Endothelial cell of umbilical vein (primary cell): Measurements from ENCODE around the gene DPF1. TPM values are rescaled to one million over a fixed set of nuclear protein-coding genes. Genes with fewer than 3 reads are reported as not detected.

Experiments used
- BruUV-seq: library from RNA; stranded (reverse); fragments of 400-500 nt; replicated peaks from 2 replicates; lab custom pipeline; 2021; lab: Mats Ljungman, UMichigan
- CTCF ChIA-PET: fragments of 300-600, 350-600 bp; sonication (Branson Sonifier 250); formaldehyde crosslinking; loops from one replicate; lab custom pipeline; 2021; ENCODE audit warnings: antibody characterized with exemption, inconsistent platforms; lab: Charles Lee
- POLR2A ChIA-PET: fragments of 300-600, 350-600 bp; sonication (Branson Sonifier 250); formaldehyde crosslinking; loops from one replicate; lab custom pipeline; 2021; ENCODE audit warnings: antibody characterized with exemption, inconsistent platforms; lab: Charles Lee
- DNase-seq: peaks from one replicate; pipeline ENCODE4 v3.0.0-alpha.2; 2011; ENCODE audit warnings: low read depth, low spot score
- FAIRE-seq: peaks from 2 replicates; lab custom pipeline; 2011; peaks lifted over from hg19 to GRCh38; lab: Jason Lieb, UNC
- H2AFZ ChIP-seq: 2 replicates; pipeline ENCODE4 v1.6.0; 2012; ENCODE audit warnings: low read depth, low read length, control low read depth, inconsistent platforms
- H3K27ac ChIP-seq: 2 replicates; pipeline ENCODE4 v1.5.1; 2011; ENCODE audit warnings: low read depth, mild to moderate bottlenecking, control low read depth, low read length, moderate library complexity; ENCODE audit not compliant: insufficient read depth
- H3K27me3 ChIP-seq, 2 experiments: 2 replicates each; pipeline versions ENCODE4 v1.6.0 to v1.6.1; 2011; ENCODE audit warnings: low read length in 2 of 2, mixed read lengths in 1 of 2; ENCODE audit not compliant: control insufficient read depth in 2 of 2, insufficient read depth in 2 of 2
- H3K36me3 ChIP-seq, 2 experiments: 2 replicates in 1 of 2; 3 replicates in 1 of 2; pipeline ENCODE4 v1.5.1; 2011; ENCODE audit warnings: low read length in 2 of 2, mild to moderate bottlenecking in 1 of 2, moderate library complexity in 1 of 2; ENCODE audit not compliant: control insufficient read depth in 2 of 2, insufficient read depth in 2 of 2; ENCODE audit errors: extremely low read depth in 1 of 2
- H3K4me1 ChIP-seq: 3 replicates; pipeline ENCODE4 v1.5.1; 2011; ENCODE audit warnings: mild to moderate bottlenecking, low read length; ENCODE audit not compliant: control insufficient read depth, insufficient read depth; ENCODE audit errors: extremely low read depth
- H3K4me2 ChIP-seq: 2 replicates; pipeline ENCODE4 v1.6.1; 2011; ENCODE audit warnings: low read length, control low read depth, mixed read lengths; ENCODE audit not compliant: insufficient read depth
- H3K4me3 ChIP-seq, 3 experiments: fragments of 200-600 bp in 1 of 3; sonication (generic), shearing (Covaris generic) in 1 of 3; replicated peaks in 1 of 3; 2 replicates each; pipeline ENCODE4 v1.5.1; 2011 to 2016; ENCODE audit warnings: control low read depth in 3 of 3, low read length in 3 of 3, mild to moderate bottlenecking in 2 of 3, inconsistent platforms in 1 of 3, low read depth in 1 of 3, moderate library complexity in 1 of 3; ENCODE audit not compliant: insufficient read depth in 1 of 3
- H3K79me2 ChIP-seq: 2 replicates; pipeline ENCODE4 v1.6.0; 2012; ENCODE audit warnings: low read length, inconsistent platforms; ENCODE audit not compliant: control insufficient read depth, insufficient read depth
- H3K9ac ChIP-seq: replicated peaks from 2 replicates; pipeline ENCODE3; 2011; ENCODE audit warnings: low read length, control low read depth; ENCODE audit not compliant: insufficient read depth; ENCODE audit errors: extremely low read depth
- H3K9me1 ChIP-seq: replicated peaks from 3 replicates; pipeline ENCODE4 v1.6.0; 2011; ENCODE audit warnings: mild to moderate bottlenecking, low read length; ENCODE audit not compliant: control insufficient read depth, insufficient read depth; ENCODE audit errors: extremely low read depth
- H3K9me3 ChIP-seq: replicated peaks from 2 replicates; pipeline ENCODE4 v1.5.1; 2012; ENCODE audit warnings: low read length, inconsistent platforms; ENCODE audit not compliant: control insufficient read depth, insufficient read depth
- H4K20me1 ChIP-seq: replicated peaks from 2 replicates; pipeline ENCODE3; 2011; ENCODE audit warnings: mild to moderate bottlenecking, low read length; ENCODE audit not compliant: control insufficient read depth, insufficient read depth; ENCODE audit errors: extremely low read depth
- EZH2 ChIP-seq: IDR thresholded peaks from 2 replicates; pipeline ENCODE4 v1.6.1; 2012; ENCODE audit warnings: borderline replicate concordance, low read depth, mild to moderate bottlenecking, moderate library complexity, low read length, inconsistent platforms; ENCODE audit not compliant: severe bottlenecking
- FOS ChIP-seq: IDR thresholded peaks from 2 replicates; pipeline ENCODE4 v1.6.1; 2011; ENCODE audit warnings: mild to moderate bottlenecking, low read length, moderate library complexity, borderline replicate concordance; ENCODE audit not compliant: insufficient read depth
- GATA2 ChIP-seq: IDR thresholded peaks from 2 replicates; pipeline ENCODE4 v1.7.0; 2011; ENCODE audit warnings: low read depth, mild to moderate bottlenecking, moderate library complexity, mixed read lengths, low read length; ENCODE audit not compliant: insufficient read length, insufficient read depth
- JUN ChIP-seq: IDR thresholded peaks from 2 replicates; pipeline ENCODE4 v1.6.1; 2011; ENCODE audit warnings: borderline replicate concordance, low read depth; ENCODE audit not compliant: insufficient read length, insufficient read depth
- MYC ChIP-seq: IDR thresholded peaks from one replicate; pipeline ENCODE4 v1.6.1; 2011; ENCODE audit warnings: mild to moderate bottlenecking, low read depth, low read length
- POLR2A ChIP-seq: IDR thresholded peaks from 2 replicates; pipeline ENCODE4 v1.6.1; 2012; ENCODE audit warnings: low read depth, mild to moderate bottlenecking, control low read depth, low read length
- POLR2AphosphoS5 ChIP-seq: IDR thresholded peaks from 2 replicates; pipeline ENCODE4 v1.6.1; 2012; ENCODE audit warnings: low read depth, mild to moderate bottlenecking, control low read depth, low read length, moderate library complexity; ENCODE audit not compliant: insufficient read depth
- dilution Hi-C: fragments of 300-500 bp; cut with MboI; formaldehyde crosslinking; loops from one replicate; pipeline ENCODE4 v1.15.0; 2019; ENCODE audit warnings: low sequenced_read_pairs; ENCODE audit not compliant: extremely low pct_ligation_motif_present
- intact Hi-C: fragments of 100-400 bp; cut with micrococcal nuclease; formaldehyde crosslinking; loops from one replicate; pipeline ENCODE4 v1.10.0; 2022
- polyA plus RNA-seq, 4 experiments: library from polyadenylated mRNA; depleted of rRNA in 3 of 4; stranded (reverse) in 3 of 4; unstranded in 1 of 4; fragments of >200 nt; gene quantifications; 2 replicates each; pipeline versions ENCODE4 v1.2.1 to v1.2.3, GENCODE V29; 2011 to 2012; ENCODE audit warnings: missing spikeins in 1 of 4
- total RNA-seq: library from RNA; stranded (reverse); gene quantifications from 2 replicates; pipeline ENCODE4 v1.2.3, GENCODE V29; 2021
- TF ChIP-seq, protein P1 (sequence below): IDR thresholded peaks from 2 replicates; pipeline ENCODE4 v1.6.1; 2011; ENCODE audit not compliant: insufficient read depth, insufficient read length
- TF ChIP-seq, protein P2 (sequence below), 2 donors: IDR thresholded peaks; 1 replicate in 1 of 2; 2 replicates in 1 of 2; pipeline ENCODE4 v1.5.1; 2011; ENCODE audit warnings: low read length in 2 of 2, mild to moderate bottlenecking in 2 of 2, moderate library complexity in 2 of 2, control low read depth in 1 of 2, inconsistent platforms in 1 of 2, low read depth in 1 of 2; ENCODE audit not compliant: insufficient read depth in 1 of 2; ENCODE audit errors: extremely low read depth in 1 of 2

The DPF1 gene
- total and polyA plus RNA-seq, 2 donors (not counting 3 experiments of a cell fraction or from before 2014, with no cell fraction given): 2.0 to 3.9 TPM

DNA sequence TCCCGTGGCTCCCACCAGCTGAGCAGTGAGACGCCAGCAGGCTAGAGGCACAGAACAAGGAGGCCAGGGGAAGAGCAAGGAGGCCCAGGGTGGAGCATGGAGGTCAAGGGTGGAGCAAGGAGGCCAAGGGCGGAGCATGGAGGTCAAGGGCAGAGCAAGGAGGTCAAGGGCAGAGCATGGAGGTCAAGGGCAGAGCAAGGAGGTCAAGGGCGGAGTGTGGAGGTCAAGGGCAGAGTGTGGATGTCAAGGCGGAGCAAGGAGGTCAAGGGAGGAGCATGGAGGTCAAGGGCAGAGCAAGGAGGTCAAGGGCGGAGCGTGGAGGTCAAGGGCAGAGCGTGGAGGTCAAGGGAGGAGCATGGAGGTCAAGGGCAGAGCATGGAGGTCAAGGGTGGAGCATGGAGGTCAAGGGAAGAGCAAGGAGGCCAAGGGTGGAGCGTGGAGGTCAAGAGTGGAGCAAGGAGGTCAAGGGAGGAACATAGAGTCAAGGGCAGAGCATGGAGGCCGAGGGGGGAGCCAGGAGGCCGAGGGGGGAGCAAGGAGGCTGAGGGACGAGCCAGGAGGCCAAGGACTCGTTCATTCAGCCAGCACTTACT lies 27.7 kb downstream of the DPF1 start:
- Histone ChIP-seq H3K9ac (no peak overlapping the region), H3K4me3 (no peak overlapping the region), H2AFZ (no peak overlapping the region), H3K9me3 (no peaks in the 10 kb centered on the region), H3K4me1 (no peaks in the 10 kb centered on the region), H3K4me2 (no peak overlapping the region), H3K9me1 (no peaks in the 10 kb centered on the region), H4K20me1 (no peaks in the 10 kb centered on the region), H3K79me2 (no peaks in the 10 kb centered on the region), H3K36me3 (peaks cover 0 to 6% of the 10 kb centered on the region in 2 experiments), H3K27me3 (no peaks in the 10 kb centered on the region), H3K27ac (no peak overlapping the region)
- FAIRE-seq (no peak), DNase-seq (no peak)
- intact Hi-C loops (no loop called here), dilution Hi-C loops (no loop called here)
- BruUV-seq: no TSS peak
- POLR2A ChIA-PET: interaction anchor here (0.6 kb wide), 1 partner anchor 12 kb away, joined by 7 read pairs; no protein-coding TSS in a partner anchor
- CTCF ChIA-PET: no interaction called here
- TF ChIP-seq MYC: no peak
- no peak for TF ChIP-seq POLR2A
- TF ChIP-seq EZH2: no peak
- TF ChIP-seq, protein P1, sequence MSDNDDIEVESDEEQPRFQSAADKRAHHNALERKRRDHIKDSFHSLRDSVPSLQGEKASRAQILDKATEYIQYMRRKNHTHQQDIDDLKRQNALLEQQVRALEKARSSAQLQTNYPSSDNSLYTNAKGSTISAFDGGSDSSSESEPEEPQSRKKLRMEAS: no peak
- TF ChIP-seq, protein P2, sequence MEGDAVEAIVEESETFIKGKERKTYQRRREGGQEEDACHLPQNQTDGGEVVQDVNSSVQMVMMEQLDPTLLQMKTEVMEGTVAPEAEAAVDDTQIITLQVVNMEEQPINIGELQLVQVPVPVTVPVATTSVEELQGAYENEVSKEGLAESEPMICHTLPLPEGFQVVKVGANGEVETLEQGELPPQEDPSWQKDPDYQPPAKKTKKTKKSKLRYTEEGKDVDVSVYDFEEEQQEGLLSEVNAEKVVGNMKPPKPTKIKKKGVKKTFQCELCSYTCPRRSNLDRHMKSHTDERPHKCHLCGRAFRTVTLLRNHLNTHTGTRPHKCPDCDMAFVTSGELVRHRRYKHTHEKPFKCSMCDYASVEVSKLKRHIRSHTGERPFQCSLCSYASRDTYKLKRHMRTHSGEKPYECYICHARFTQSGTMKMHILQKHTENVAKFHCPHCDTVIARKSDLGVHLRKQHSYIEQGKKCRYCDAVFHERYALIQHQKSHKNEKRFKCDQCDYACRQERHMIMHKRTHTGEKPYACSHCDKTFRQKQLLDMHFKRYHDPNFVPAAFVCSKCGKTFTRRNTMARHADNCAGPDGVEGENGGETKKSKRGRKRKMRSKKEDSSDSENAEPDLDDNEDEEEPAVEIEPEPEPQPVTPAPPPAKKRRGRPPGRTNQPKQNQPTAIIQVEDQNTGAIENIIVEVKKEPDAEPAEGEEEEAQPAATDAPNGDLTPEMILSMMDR (IDR thresholded peaks at IDR 0.05; ENCODE audit: extremely low read depth in 1 of 2, insufficient read depth in 1 of 2, low read depth in 1 of 2, low read length in 2 of 2): no peak
- no peak for TF ChIP-seq GATA2
- no peak for TF ChIP-seq FOS
- TF ChIP-seq POLR2AphosphoS5: no peak
- TF ChIP-seq JUN: no peak
